Karpas-422 (cell line): ENCODE results near the gene SLC13A4. TPM values are rescaled to one million over a fixed set of nuclear protein-coding genes. Genes with fewer than 3 reads are reported as not detected.

ENCODE experiments used
- DNase-seq: peaks from one replicate; pipeline ENCODE4 v3.0.0-alpha.2; 2015
- H2AFZ ChIP-seq: fragments of 200-600 bp; sonication (generic); 2 replicates; pipeline ENCODE4 v1.6.1; 2014; ENCODE audit warnings: antibody characterized with exemption, low read length, mixed read lengths
- H3K27ac ChIP-seq: fragments of 200-600 bp; sonication (generic); 2 replicates; pipeline ENCODE4 v1.5.1; 2014; ENCODE audit warnings: mild to moderate bottlenecking, low read length, moderate library complexity
- H3K27me3 ChIP-seq: fragments of 200-600 bp; sonication (generic); 2 replicates; pipeline ENCODE4 v1.6.1; 2014; ENCODE audit warnings: low read length, mixed read lengths
- H3K36me3 ChIP-seq: fragments of 200-600 bp; sonication (generic); 2 replicates; pipeline ENCODE4 v1.6.1; 2014; ENCODE audit warnings: low read length, mixed read lengths; ENCODE audit not compliant: insufficient read depth
- H3K4me1 ChIP-seq: fragments of 200-600 bp; sonication (generic); 2 replicates; pipeline ENCODE4 v1.6.1; 2014; ENCODE audit warnings: mild to moderate bottlenecking, low read length, mixed read lengths
- H3K4me2 ChIP-seq: fragments of 200-600 bp; sonication (generic); 2 replicates; pipeline ENCODE4 v1.6.1; 2014; ENCODE audit warnings: low read length, low read depth, mild to moderate bottlenecking; ENCODE audit not compliant: poor library complexity, severe bottlenecking
- H3K4me3 ChIP-seq: fragments of 200-600 bp; sonication (generic); 2 replicates; pipeline ENCODE4 v1.5.1; 2014; ENCODE audit warnings: mild to moderate bottlenecking, antibody characterized with exemption, low read length, mixed read lengths
- H3K79me2 ChIP-seq: fragments of 200-600 bp; sonication (generic); 2 replicates; pipeline ENCODE4 v1.6.1; 2014; ENCODE audit warnings: mild to moderate bottlenecking, low read length, mixed read lengths
- H3K9ac ChIP-seq: fragments of 200-600 bp; sonication (generic); 2 replicates; pipeline ENCODE4 v1.6.0; 2014; ENCODE audit warnings: low read length
- H3K9me2 ChIP-seq: fragments of 200-600 bp; sonication (generic), shearing (Covaris generic); replicated peaks from 2 replicates; pipeline ENCODE4 v1.6.0; 2014; ENCODE audit warnings: mild to moderate bottlenecking, low read length, moderate library complexity; ENCODE audit not compliant: insufficient read depth
- H3K9me3 ChIP-seq: fragments of 300-700, 200-600 bp; sonication (generic); 2 replicates; pipeline ENCODE4 v1.6.1; 2014; ENCODE audit warnings: low read length, mixed read lengths
- H4K20me1 ChIP-seq: fragments of 200-600 bp; sonication (generic); 2 replicates; pipeline ENCODE4 v1.6.1; 2014; ENCODE audit warnings: mild to moderate bottlenecking, antibody characterized with exemption, low read length, low read depth; ENCODE audit not compliant: insufficient read depth
- total RNA-seq: library from RNA; depleted of rRNA; stranded (reverse); fragments of >200 nt; shearing (Covaris generic); gene quantifications from 2 replicates; pipeline ENCODE4 v1.2.3, GENCODE V29; 2014; ENCODE audit warnings: low replicate concordance

Gene SLC13A4
- total RNA-seq, 1 experiment from 2014 or later: not detected

DNA sequence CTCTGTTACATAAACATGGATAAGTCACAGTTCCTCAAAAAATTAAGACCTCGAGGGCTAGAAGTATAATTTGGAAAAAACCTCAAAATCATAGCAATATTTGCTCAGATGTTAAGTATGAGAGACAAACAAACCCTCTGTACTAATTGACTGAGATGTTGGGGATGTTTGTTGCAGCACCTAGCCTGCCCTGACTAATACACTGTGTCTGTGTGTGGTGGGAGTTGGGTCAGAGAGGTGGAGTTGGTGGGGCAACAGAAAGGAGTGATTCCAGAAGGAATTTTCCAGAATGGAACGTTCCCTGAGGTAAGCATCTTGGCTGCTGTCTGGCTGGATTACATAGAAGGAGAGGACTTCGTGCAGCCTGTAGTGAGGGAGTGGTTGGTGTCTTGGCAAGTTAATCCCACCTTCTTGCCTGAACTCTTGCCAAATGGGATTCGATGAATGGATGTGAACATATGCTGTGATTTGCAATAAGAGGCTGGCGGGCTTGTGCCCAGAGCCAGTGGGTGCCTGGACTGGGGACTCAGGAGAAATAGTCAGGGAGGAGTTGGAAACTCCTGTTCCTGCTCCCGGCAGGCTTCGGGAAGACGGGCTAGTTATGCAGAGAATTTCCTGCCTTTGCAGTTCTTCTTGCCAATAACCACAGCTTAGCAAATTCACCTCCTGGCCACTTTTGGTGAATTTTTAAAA, 29.9 kb upstream of the SLC13A4 start:
- no peaks in the 10 kb centered on the region for H4K20me1 ChIP-seq
- H3K9me2 ChIP-seq: no peaks in the 10 kb centered on the region
- H3K4me1 ChIP-seq: peaks cover 3% of the 10 kb centered on the region; the same call in 1 of the 2 replicates
- H3K9me3 ChIP-seq: no peaks in the 10 kb centered on the region
- no peak overlapping the region for H3K27ac ChIP-seq
- H3K4me2 ChIP-seq: no peak overlapping the region
- H2AFZ ChIP-seq: no peak overlapping the region
- H3K79me2 ChIP-seq: no peaks in the 10 kb centered on the region
- no peaks in the 10 kb centered on the region for H3K27me3 ChIP-seq
- H3K4me3 ChIP-seq: no peak overlapping the region
- H3K9ac ChIP-seq: no peak overlapping the region
- no peak for DNase-seq
- no peaks in the 10 kb centered on the region for H3K36me3 ChIP-seq

DNA sequence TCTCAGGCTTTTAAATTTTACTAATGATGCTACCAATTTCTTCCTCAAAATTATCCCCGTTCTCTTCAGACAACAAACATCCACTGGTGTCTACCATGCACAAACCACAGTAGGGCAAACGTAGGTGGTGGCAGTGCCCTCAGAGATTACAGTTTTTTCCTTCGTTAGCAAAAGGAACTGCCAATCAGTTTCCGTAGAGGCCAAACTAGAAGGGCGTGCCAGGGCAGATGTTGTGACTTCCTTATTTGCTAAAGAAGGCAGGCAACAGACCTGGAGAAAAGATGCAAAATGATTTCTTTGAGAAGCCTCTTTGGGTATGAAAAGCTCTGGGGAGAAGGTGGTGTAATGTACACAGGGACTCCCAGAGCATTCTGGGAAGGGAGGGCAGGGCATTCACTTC, 28.2 kb upstream of the SLC13A4 start:
- Histone ChIP-seq H3K36me3 (no peaks in the 10 kb centered on the region), H3K27ac (no peak overlapping the region), H3K4me2 (no peak overlapping the region), H3K4me1 (peaks cover 3% of the 10 kb centered on the region; the same call in 1 of the 2 replicates), H3K9me2 (no peaks in the 10 kb centered on the region), H2AFZ (no peak overlapping the region; the same call in 1 of the 2 replicates), H3K4me3 (no peak overlapping the region), H3K27me3 (no peaks in the 10 kb centered on the region), H3K79me2 (no peaks in the 10 kb centered on the region), H3K9me3 (no peaks in the 10 kb centered on the region), H4K20me1 (no peaks in the 10 kb centered on the region), H3K9ac (no peak overlapping the region)
- DNase-seq: peak; percentile 48

DNA sequence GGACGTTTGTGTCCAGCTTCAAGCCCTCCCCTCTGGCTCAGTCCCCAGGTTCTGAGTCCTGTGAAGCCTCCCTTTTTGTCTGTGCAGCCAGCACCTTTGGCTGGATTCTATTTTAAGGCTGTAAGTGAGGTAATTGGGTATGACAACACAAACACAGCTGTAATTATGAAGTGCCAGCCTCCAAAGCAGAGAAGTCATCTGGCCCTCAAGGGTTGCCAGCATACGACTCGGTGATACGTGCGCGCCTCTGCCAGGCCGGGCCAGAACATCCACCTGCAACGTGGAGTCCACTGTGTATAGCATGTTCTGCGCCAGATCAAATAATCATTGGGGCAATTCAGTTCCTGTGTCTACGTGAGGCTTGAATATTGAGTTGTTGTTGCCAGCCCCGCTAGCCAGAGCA, 27.4 kb upstream of the SLC13A4 start:
- Histone ChIP-seq H3K4me2 (no peak overlapping the region), H4K20me1 (no peaks in the 10 kb centered on the region), H3K9me3 (no peaks in the 10 kb centered on the region), H3K27me3 (no peaks in the 10 kb centered on the region), H3K79me2 (no peaks in the 10 kb centered on the region), H2AFZ (no peak overlapping the region), H3K9ac (no peak overlapping the region), H3K27ac (no peak overlapping the region), H3K4me3 (no peak overlapping the region), H3K36me3 (no peaks in the 10 kb centered on the region), H3K4me1 (peaks cover 3% of the 10 kb centered on the region; the same call in 1 of the 2 replicates), H3K9me2 (no peaks in the 10 kb centered on the region)
- DNase-seq: no peak

DNA sequence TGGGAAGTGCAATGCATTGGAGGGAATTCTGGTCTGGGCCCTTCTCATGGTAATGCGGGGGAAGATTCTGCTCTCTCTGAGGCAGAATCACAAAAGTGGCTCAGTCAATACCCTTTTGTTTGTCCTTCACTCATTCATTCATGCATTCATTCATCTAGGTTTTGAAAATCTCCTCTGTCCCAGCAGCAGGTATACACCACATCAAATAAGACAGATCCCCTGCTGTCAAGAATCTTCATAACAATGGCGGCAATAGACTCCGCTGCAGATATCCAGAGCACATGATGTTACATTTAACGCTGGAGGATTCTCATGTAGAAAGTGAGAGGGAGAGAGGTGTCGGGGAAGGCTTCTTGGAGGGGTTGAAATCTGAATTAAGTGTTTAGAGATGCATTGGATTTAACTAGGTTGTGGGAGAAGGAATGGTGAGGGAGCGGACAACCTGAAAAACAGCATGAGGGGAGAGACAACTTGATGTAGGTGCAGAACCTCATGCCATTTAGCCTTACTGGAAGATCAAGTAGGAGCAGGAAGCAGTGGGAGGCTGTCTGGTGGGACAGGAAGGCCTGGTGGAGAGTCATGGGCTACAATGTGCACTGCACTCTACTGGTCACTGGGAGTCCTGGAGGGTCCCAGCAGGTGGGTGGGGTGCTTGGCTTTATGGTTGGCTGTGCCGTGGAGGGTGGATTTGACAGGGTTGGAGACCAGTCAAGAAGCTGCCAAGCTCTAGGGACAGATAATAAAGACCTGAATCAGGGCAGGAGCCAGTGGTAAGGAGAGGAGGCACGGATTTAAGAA, 25.8 kb upstream of the SLC13A4 start:
- no peak for DNase-seq
- H3K27ac ChIP-seq: no peak overlapping the region
- no peak overlapping the region for H3K4me2 ChIP-seq

DNA sequence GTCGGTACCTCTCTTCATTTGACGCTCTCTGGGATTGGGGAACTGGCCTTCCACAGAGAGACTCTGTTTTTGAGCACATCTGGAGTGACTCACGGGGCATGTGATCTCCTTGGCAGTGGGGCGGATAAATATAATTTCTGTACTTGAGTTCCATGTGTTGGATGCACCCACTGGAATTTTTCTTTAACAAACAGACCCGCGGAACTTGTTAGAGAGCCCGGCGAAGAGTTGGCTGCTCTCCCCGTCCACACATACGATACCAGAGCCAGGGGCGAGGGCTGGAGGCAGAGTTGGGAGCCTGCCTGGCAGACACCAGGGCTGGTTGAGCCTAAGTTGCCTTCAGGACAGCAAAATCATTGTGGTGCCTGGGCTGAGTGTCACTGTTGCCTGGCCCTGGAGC, 20.8 kb upstream of the SLC13A4 start, which contains the start of gene FAM180A:
TSS of gene FAM180A (minus strand) at position 44 of the 400 bp plus-strand sequence. CDS start 233 bp downstream, outside the sequence.
- Histone ChIP-seq H3K9ac (no peak within 1 kb of the TSS), H3K4me2 (no peak within 1 kb of the TSS), H3K36me3 (no peaks in the 10 kb centered on the region), H2AFZ (no peak within 1 kb of the TSS), H3K4me1 (no peaks in the 10 kb centered on the region), H3K9me3 (no peaks in the 10 kb centered on the region), H3K79me2 (no peaks in the 10 kb centered on the region), H3K4me3 (no peak within 1 kb of the TSS), H3K9me2 (no peaks in the 10 kb centered on the region), H3K27ac (no peak within 1 kb of the TSS), H4K20me1 (no peaks in the 10 kb centered on the region), H3K27me3 (no peaks in the 10 kb centered on the region)
- no peak for DNase-seq

More for the DNA sequence above, 25.8 kb upstream of the SLC13A4 start:
- Histone ChIP-seq H4K20me1 (no peaks in the 10 kb centered on the region), H3K9me3 (no peaks in the 10 kb centered on the region), H3K4me3 (no peak overlapping the region), H3K27me3 (no peaks in the 10 kb centered on the region), H3K9ac (no peak overlapping the region), H2AFZ (no peak overlapping the region), H3K79me2 (no peaks in the 10 kb centered on the region), H3K36me3 (no peaks in the 10 kb centered on the region), H3K9me2 (no peaks in the 10 kb centered on the region), H3K4me1 (peaks cover 3% of the 10 kb centered on the region; the same call in 1 of the 2 replicates)

DNA sequence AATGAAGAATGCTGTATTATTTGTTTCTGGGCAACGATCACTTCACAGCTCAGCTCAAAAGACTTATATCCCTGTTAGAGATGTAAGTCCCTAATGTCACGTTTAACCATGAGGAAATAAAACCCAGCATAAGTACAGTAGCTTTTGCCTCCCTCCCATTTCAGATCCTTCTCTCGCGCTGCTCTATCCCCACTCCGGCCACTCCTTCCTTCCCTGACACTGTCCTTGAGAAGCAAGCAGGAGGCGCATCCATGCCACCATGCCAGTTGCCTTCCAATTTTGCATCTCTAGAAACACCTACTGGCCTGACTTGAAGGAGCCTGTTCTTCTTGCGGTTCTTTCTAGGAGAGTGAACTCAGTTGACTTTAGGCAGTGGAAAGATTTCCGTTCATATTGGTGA, 19.4 kb upstream of the SLC13A4 start:
- Histone ChIP-seq H3K27ac (no peak overlapping the region), H3K4me1 (no peaks in the 10 kb centered on the region), H2AFZ (no peak overlapping the region), H3K9me3 (no peaks in the 10 kb centered on the region), H3K4me3 (no peak overlapping the region), H3K9ac (no peak overlapping the region), H4K20me1 (no peaks in the 10 kb centered on the region), H3K79me2 (no peaks in the 10 kb centered on the region), H3K4me2 (no peak overlapping the region), H3K27me3 (no peaks in the 10 kb centered on the region), H3K9me2 (no peaks in the 10 kb centered on the region), H3K36me3 (no peaks in the 10 kb centered on the region)
- DNase-seq: no peak

DNA sequence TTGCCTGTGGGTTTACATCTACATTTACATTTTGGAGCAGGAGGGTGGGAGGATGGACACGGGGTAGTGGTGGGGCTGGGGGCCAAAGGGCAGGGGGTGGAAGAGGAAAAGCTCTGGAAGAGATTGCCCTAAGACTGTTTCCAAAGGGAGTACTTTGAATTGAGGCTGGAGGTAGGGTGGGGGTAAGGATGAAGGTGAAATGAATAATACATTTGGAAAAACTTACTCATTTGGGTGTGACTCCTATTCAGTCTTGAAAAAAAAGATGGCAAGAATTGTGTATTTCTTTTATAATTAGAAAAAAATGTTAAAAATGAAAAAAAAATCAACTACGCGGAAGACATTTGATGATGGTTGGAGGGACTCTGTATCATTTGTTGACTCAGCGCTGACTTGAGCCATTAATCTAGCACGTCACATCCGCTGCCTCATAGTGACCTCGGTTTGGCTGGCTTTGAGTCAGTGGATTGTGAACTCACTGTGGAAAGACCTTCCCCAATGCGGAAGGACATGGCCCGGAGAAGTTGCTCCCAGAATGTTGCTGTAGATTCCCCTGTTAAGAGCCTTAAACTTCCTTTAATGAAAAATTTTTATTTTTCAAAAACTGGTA, 17.8 kb upstream of the SLC13A4 start:
- Histone ChIP-seq H3K4me2 (no peak overlapping the region), H3K79me2 (no peaks in the 10 kb centered on the region), H3K9ac (no peak overlapping the region), H4K20me1 (no peaks in the 10 kb centered on the region), H3K9me2 (no peaks in the 10 kb centered on the region), H3K27me3 (no peaks in the 10 kb centered on the region), H2AFZ (no peak overlapping the region), H3K9me3 (no peaks in the 10 kb centered on the region), H3K27ac (no peak overlapping the region), H3K4me1 (no peaks in the 10 kb centered on the region), H3K4me3 (no peak overlapping the region), H3K36me3 (no peaks in the 10 kb centered on the region)
- no peak for DNase-seq
